Esophagus muscularis mucosa (tissue), 3 donors: ENCODE data around the gene SYCN.

Experiments used
- CTCF ChIP-seq, 3 experiments: fragments of 200-600 bp in 2 of 3; fragments of 450-650 bp in 1 of 3; sonication (generic) in 2 of 3; IDR thresholded peaks; one replicate each; pipeline ENCODE4 v1.5.1; 2017 to 2019; ENCODE audit warnings: antibody characterized with exemption in 3 of 3, mild to moderate bottlenecking in 2 of 3, moderate library complexity in 1 of 3
- EP300 ChIP-seq: sonication (generic); formaldehyde crosslinking; IDR thresholded peaks from one replicate; pipeline ENCODE4 v1.6.1; 2017; ENCODE audit warnings: antibody characterized with exemption

- no peak for TF ChIP-seq EP300
- no peak for TF ChIP-seq CTCF (IDR thresholded peaks at IDR 0.05)
These were observed 1.1 kb downstream of the SYCN start for GRCh38 chr19:39202998-39203355.
